Measurements from ENCODE around the gene AFF3.

Gene AFF3

DNA sequence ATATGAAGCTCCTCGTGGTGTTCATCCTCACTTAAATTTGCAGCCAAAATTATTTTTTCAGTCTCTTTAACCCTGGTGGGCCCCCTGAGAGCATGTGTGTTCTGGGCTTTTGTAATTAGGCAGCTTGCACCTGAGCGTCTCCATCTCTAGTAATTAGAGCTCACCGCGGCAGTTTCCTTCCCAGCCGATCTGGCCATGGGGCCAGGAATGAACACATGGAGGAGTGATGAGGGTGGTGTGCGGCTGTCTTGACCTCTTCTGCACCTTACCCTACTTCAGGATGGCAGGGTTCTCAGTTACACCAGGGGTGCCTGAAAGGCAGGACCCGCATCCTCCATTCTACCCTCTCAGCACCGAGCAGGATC is 98.5 kb downstream of the AFF3 start:
- no peak for DNase-seq (ENCODE audit: low read depth in 3 of 3)

DNA sequence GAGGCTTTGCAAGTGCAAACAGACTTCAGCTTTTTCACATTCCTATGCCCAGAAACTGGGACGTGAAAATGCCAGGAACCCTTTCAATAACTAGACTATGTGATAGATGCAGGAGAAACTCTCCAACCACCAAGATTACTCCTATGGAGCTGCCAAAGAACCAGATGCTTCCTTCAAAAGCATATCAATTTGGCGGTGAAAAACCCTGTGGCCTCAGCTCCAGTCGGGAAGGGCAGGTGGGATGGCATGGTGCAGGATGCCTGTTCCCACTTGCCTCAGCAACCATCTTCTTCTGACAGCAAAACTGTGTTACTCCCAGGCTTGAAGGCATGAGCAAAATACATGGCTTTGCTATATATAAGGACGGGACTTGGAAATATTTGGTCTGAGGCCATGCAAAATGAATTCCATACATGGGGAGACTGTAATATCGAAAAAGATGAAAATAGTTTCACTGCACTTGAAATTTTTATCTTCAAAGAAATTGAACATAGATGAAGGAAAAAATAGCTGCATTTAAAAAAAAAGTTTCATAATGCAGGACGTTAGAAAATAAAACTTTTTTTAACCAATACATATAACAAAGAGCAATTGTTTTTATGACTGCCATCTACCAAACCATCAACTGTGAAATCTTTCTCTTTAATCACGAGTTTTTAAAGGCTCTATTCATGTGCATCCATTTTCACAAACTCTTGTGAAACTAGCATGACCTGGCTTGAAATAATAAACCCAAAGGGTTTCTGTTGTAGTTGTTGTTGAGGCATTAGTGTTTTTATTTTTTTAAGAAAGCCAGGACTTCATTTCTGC is 99.1 kb downstream of the AFF3 start:
- DNase-seq (ENCODE audit: low read depth in 3 of 3), result no peak

DNA sequence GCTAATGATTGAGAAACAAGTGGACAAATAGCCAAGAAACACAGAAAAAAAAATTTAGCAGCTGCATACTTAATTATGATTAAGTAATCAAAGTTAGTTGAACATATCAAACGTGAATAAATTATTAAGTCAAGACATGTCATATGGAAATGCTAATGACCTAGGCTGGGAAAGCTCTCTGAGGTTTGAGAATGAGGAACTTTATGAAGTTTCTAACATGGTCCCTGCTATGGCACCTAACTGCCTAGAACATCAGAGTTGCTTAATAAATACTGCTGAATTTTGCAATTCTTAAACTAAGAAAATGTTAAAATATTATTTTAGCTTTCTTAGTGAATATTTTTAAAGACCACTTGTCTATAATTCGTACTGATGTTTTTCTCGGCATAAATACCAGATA is 99.8 kb downstream of the AFF3 start:
- DNase-seq (ENCODE audit: low read depth in 3 of 3), result no peak

DNA sequence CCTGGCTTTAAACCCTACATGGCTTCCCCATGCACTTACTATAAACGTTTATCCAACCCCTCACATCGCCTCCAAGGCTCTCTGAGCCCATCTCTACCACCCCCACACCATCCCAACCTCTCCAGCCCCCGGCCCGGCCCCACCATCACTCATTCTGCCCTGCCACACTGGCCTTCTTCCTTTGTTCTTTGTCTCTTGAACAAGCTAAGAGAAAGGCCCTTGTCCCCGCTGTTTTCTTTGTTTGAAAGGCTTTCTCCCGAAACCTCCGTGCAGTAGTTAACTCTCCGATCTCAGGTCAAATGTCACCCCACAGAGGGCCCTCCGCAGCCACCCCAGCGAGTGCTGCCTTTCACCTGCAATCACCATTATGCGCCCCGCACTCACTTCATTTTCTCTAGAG is 100.4 kb downstream of the AFF3 start:
- DNase-seq (ENCODE audit: low read depth in 3 of 3), result no peak

DNA sequence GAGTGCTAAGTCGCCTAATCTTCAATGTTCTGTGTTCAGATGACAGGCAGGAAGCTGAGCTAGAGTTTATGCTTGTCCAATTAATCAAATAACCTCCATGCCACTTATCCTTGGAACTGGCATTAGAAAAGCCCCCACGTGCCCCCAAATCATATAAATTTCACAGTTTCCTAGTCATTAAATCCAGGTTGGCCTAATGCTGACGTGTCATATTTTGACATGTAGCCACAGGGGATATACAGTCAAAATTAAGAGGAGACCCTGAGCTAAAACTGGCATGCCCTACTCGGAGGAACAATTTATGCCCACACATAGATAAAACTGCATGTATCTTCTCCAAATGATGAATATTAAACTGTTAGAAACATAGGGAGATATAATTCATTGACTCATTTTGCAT is 101.0 kb downstream of the AFF3 start:
- no peak for DNase-seq (ENCODE audit: low read depth in 3 of 3)

DNA sequence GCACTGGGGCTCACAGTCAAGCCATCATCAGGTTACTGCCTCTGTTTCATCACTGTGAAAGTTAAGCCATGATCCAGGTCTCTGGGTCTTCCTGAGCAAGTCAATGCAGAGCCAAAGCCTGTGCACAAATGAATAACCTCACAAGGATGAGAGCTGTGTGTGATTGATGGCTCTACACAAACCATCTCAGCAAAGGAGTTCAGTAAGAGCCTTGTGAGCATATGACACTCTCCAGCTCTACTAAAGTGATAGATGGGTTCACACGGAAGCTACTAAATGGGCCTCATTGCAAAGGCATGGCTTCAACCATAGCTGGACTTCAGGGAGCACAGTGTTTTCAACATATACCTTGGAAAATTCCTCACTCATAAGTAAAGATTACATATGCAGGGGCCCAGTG is 101.5 kb downstream of the AFF3 start:
- no peak for DNase-seq (ENCODE audit: low read depth in 3 of 3)

DNA sequence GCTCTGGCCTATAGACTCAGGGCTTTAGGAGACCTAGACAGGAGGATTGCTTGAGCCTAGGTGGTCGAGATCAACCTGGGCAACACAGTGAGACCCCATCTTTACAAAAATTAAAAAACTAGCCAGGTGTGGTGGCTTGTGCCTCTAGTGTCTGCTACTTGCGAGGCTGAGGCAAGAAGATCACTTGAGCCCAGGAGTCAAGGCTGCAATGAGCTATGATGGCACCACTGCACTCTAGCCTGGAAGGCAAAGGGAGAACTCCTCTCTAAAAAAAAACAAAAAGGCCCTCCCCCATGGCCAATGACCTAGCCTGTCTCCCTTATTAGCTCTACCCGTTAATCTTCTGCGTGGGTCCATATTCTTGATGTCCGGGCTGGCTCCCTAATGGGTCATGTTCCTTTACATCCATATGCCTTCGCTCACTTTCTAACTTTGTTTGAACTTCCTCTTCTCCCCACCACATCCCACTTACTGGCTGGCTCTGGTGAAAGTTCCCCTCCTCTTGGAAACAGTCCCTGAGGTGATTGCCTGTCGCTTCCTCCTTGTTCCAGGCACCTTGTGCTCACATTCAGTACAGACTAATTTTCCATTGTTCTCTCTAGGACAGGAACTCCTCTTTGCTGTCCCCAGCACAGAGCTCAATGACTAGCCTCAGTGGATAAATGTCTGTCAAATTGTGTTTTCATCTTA is 103.0 kb downstream of the AFF3 start:
- DNase-seq (ENCODE audit: low read depth in 3 of 3), result no peak

DNA sequence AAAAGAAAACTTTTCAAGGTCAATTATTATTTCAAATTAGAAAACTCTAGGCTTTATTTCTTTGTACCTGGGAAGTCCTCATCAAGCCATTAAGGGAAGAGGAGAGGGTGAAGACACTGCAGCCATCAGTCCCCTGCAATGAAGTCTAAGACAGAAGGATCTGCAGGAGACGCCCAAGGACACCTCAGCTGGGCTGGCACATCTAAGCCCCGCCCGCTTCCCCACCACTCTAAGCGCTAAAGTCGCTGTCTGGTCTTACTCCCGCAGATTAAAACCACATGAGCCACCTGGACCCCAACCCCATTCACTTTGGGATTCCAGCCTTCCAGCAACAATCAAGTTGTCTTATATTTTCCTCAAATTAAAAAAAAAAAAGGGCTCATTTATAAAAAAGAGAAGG is 104.4 kb downstream of the AFF3 start:
- DNase-seq (ENCODE audit: low read depth in 3 of 3), result no peak

DNA sequence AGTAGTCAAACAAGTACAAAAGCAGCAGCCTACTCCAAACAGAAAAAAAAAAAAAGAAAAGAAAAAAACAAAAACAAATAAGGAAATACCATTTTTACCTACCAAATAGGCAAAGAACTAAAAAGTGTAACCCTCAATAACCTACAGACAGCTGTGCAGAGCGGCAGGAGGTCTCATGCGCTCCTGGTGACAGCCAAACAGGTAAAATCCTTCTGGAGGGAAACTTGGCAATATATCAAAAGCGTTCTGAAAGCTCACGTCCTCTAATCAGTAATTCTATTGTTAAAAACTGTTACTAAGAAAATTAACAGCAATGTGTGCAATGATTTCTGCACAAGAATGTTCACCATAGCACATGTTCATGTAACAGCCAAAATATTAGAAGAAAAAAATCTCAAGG is 105.6 kb downstream of the AFF3 start:
- DNase-seq (ENCODE audit: low read depth in 3 of 3), result no peak

DNA sequence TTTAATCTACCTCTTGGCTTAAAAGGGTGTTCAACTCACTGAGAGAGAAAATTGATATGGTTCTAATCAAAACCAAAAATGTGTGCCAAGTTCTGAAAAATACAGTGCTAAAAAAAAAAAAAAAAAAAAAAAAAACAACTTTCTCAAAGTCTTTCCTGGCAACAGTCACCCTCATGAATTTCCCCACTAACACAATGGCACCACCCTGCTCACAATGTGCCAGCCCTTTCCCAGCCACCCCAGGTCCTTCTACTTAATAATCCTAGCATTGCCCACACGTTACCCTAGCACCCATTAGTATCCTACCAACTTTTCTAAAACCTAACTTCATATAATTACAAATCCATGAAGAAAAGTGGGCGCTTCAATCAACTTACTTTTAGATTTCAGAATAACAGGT is 106.4 kb downstream of the AFF3 start:
- no peak for DNase-seq (ENCODE audit: low read depth in 3 of 3)

DNA sequence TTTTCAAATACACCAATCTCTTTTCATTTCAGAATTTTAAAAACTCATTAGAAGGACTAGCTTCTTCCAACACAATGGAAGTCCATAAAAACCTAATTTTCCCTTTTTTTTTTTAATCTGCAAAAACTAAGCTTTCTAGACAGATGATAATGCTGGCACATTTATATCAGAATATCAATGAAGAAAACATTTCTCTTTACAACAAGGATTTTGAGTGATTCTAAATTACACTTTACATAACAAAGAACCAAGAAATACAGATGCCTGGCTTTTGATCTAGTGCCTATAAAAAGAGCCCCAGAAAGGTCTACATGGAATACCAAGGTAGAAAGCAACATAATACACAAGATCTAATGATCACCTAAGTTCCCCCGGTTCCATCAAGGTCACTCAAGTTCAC is 108.0 kb downstream of the AFF3 start:
- DNase-seq (ENCODE audit: low read depth in 3 of 3), result no peak

DNA sequence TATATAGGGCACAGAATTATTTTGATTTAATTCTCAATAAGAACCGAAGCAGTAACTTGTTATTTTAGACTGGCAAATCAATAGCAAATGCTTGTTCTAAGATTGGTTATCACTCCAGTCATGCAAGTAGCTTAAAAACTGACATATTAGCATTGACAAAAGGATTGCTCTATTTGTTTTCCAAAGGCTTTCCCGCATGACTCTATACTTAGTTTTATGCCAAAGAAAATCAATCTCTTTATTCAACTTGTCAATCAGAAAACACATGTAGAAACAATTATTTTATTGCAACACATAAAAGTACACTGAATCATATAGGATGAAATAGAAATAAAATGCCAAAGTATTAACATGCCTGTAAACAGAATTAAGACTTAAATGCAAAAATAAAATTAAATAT is 108.4 kb downstream of the AFF3 start:
- no peak for DNase-seq (ENCODE audit: low read depth in 3 of 3)

DNA sequence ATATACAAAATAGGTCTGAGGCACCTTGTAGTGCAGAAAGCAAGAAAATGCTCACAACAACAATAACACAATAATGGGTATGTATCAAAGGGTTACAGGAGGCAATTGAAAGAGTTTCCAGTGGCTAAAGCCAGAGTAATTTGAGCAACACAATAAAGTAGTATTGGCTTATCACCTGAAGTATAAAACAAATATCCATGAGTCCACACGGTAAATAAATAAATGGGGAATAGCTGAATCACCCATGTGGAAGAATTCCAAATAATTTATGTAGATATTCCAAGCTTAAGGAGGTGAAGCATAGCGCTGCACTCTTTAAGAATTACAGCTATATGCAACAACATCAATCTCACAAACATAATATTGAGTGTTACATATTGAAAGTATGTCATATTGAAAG is 110.8 kb downstream of the AFF3 start:
- DNase-seq (ENCODE audit: low read depth in 3 of 3), result no peak

DNA sequence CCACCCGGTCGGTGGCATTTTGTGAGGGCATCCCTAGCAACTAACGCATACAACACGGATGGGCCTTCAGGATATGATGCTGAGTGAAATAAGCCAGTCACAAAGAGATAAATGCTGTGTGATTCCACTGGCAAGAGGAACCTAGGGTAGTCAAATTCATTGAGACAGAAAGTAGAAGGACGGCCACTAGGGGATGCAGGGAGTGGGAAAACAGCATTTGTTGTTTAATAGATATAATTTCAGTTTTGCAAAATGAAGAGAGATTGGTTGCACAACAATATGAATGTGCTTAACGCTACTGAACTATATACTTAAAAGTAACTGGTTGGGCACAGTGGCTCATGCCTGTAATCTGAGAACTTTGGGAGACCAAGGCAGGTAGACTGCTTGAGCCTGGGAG is 112.9 kb downstream of the AFF3 start:
- DNase-seq (ENCODE audit: low read depth in 3 of 3), result no peak

DNA sequence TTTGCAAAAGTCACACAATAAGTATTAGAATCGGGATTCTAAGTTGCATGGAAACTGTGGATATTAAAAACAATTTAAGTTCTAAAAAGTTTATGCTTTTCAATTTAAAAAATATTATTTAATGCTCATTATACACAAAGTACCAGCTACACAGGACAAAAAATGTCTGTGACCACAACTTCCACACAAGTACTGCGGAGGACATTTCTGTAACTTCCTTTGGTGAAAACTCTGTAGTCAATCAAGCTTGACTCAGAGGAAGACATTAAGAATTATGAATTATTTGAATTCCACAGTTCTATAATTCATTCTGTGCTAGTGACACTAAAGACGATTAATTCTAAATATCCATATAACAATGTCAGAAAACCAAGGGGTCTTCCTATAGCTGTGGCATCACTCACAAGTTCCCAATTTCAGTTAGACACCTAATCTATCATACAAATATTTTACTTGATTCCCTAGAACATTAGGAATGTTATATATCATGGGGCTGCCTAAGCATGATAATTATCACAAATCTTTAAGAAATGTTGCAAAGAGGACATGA is 120.5 kb downstream of the AFF3 start:
- DNase-seq (ENCODE audit: low read depth in 3 of 3), result no peak

DNA sequence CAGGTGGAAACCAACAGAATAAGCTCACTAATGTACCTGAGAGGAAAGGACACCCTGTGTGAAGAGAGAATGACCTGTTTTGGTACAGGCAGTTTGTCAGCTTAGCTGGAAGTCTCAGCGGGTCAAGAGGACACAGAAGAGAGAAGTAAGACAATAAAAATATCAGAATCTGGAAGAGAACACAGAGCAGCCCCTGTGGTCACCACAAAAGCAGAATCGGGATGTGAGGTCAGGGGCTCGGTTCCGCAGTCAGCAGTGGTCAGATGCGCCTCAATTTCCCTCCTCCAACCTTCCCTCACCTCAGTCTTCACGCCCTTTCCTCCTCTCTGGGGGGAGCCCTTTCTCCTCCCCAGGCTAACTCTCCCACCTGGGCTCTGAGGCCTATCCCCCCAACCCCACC is 122.9 kb downstream of the AFF3 start:
- DNase-seq (ENCODE audit: low read depth in 3 of 3), result no peak

DNA sequence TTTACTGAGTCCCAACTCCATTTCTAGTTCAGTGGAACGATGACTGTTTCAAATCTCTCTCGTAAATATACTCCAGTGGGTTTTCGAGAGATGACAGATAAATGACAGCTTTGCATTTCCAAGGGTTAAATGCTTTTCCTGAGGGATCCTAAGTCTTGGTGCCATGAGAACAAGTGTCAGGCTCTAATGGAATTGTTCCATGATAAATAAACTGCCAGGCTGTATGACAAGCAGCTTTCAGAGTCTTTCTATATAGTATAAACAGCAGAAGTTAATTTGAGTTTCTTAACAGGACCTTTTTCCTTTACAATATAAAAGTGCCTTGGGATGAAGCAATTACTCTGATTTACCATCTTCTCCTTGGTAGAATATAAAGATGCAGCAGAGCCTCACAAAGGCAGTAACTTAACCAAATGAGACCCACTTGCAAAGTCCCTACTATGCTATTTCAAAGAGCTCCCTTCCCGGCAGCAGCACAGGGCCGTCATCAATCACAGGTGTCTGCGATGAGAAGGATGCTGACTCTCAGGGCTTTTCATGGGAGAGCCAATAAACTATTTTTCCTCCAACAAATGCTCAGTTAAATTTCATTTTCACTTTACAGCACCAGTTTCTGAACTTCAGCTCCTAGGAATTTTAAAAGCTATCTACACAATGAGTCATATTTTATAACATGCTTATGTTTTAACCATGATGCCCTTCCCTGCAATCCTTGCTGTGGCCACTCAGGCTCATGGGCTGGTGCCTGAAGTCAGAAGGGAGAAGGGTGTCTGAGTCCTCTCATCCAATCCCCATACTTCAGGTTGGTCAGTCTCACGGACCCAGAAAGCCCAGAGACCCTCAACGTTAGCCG is 123.8 kb downstream of the AFF3 start:
- no peak for DNase-seq (ENCODE audit: low read depth in 3 of 3)

DNA sequence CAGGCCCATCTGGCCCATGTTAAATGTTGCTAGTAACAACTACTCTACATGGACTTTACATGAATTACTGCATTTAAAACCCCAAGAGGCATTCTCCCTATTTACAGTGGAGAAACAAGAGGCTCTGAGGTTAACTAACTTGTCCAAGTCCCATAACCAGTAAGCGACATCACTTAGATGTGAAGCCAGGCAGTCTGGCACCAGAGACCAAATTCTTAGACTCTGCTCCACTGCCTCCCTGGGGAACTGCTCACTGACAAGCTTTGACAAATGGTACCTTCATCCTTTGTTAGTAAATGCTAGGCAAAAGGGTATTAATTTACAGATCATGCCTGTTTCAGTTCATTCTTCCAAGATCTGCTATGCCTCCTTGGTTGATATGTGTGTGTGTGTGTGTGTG is 124.8 kb downstream of the AFF3 start:
- no peak for DNase-seq (ENCODE audit: low read depth in 3 of 3)

DNA sequence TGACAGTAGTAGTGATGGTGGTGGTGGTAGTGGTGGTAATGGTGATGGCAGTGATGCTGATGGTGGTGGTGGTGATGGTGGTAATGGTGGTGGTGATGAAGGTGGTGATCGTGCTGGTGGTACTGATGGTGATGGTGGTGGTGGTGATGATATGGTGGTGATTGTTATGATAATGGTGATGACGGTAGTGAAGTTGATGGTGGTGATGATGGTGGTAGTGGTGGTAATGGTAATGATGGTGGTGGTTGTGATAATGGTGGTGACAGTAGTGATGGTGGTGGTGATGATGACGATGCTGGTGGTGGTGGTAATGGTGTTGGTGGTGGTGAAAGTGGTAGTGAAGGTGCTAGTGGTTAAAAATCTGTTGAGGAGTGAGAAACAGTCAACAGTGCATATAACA is 125.6 kb downstream of the AFF3 start:
- no peak for DNase-seq (ENCODE audit: low read depth in 3 of 3)

DNA sequence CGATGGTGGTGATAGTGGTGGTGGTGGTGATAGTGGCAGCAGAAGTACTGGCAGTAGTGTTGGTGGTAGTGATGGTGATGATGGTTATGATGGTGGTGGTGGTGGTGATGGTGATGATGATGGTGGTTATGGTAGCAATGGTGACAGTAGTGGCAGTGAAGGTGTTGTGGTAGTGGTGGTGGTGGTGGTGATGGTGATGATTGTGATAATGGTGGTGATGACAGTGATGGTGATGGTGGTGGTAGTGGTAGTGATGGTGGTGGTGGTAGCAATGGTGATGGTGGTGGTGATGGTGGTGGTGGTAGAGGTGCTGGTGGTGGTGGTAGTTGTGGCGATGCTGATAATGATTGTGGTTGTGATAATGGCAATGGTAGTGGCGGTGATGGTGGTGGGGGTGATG is 126.5 kb downstream of the AFF3 start:
- no peak for DNase-seq (ENCODE audit: low read depth in 3 of 3)

DNA sequence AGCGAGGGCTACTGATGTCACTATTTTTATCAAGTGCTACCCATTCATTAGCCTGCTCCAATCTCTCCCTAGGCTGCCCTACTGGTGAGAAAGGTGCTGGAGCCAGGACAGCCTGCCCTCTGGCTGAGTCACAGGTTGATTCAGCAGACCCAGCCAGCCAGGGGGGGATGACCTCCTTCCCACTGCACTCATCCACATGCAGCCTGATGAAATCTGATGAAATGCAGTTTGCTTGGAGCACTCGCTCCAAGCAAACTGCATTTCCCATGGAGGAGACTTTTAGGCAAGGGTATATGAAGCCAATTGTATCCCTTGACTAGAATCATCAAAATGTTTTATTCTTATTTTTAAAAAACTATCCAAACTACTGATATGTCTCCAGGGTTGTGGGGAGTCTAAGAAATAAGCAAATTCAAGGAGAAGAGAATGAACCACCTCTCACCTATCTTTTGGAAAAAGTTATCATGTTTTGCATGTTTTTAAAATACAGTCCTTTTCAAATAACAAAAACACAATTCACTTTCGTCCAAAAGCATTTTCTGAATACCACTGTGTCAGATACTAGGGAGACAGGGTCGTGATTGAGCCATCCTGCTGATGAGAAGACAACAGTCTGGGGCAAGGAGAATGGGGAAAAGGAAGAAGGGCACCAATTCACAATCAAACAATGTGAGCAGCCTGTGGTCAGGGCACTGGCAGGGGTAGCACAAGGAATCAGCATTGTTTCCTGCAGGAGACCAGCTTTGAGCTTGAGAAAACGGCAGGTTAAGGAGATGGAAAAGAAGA is 128.3 kb downstream of the AFF3 start:
- DNase-seq (ENCODE audit: low read depth in 3 of 3), result no peak

DNA sequence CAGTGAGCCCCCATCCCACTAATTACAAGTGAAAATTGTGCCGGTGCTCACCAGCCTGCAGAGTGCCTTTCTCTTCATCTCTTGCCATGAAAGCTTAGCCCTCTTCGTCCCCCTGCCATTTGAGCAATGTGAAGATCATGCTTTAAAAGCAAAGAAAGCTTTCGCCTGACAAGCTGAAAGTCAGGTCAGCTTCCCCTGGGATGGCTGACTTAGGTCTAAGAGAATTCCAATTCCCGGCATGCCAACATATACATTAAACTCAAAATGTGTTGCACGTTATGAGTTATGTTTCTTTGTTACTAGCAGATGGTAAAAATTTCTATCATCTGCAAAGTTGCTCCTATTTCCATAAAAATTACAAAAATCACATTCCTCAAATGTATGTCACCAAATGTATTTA is 129.8 kb downstream of the AFF3 start:
- DNase-seq (ENCODE audit: low read depth in 3 of 3), result no peak
